Glomerular endothelial cell (primary cell): ENCODE measurements around the gene FAM168A. TPM values are rescaled to one million over a fixed set of nuclear protein-coding genes. Genes with fewer than 3 reads are reported as not detected.

Experiments used
- DNase-seq: peaks from one replicate; pipeline ENCODE4 v3.0.0-alpha.2; 2011; ENCODE audit warnings: low read depth, low spot score; ENCODE audit errors: extremely low read depth
- total RNA-seq: library from RNA; depleted of rRNA; stranded (reverse); fragments of >200 nt; gene quantifications from 2 replicates; pipeline ENCODE4 v1.2.3, GENCODE V29; 2015

FAM168A gene
- total RNA-seq, 1 donor from 2014 or later, result 20.4 TPM

DNA sequence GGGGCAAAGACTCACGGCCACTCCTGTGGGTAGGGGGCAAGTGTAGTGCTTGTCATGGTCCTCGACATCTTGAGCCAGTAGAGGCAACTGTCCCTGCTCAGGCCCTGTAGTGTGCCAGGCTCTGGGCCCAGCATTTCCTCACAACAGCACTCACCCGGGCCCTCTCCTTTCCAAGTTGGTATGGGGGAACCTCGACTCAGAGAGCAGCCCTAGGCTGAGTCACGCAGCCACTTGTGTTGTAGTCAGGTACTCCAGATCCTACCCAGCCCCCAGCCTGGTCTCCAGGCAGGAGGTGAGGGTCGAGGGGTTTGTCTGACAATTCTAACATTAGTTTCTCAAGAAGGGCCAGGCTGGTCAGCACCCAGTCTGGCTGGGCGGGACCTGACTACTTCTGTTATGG lies 217.6 kb downstream of the FAM168A start:
- DNase-seq, result no peak

DNA sequence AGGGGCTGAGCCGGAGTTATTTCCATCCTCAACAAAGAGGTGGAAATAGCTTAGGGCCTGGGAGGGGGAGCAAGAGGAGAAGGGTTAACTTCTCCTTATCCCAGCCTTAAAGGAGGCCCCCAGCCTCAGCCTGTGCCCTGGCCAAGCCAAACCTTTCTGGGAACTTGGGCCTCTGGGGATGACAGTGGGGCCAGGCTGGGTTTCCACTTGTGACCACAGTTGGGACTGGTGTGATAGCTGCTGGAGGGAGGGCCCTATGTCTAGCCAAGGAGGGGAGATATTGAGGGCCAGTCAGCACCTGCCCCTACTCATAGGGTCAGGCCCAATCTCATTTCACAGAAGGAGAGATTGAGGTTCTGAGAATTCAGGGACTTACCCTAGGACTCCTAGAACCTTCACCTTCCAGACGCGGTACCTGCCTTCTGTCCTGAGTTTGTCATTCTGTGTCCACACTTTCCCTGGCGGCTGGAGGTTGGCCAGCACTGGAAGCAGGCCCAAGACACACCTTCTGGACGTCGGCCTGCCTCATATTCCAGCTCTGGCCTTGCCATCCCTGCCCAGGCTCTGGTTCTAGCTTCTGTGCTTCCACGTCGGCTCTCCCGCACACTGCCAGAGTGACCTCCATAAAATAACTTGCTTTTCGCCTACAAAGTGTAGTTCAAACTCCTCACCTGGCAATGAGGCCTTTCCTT lies 218.6 kb downstream of the FAM168A start:
- DNase-seq, result no peak

DNA sequence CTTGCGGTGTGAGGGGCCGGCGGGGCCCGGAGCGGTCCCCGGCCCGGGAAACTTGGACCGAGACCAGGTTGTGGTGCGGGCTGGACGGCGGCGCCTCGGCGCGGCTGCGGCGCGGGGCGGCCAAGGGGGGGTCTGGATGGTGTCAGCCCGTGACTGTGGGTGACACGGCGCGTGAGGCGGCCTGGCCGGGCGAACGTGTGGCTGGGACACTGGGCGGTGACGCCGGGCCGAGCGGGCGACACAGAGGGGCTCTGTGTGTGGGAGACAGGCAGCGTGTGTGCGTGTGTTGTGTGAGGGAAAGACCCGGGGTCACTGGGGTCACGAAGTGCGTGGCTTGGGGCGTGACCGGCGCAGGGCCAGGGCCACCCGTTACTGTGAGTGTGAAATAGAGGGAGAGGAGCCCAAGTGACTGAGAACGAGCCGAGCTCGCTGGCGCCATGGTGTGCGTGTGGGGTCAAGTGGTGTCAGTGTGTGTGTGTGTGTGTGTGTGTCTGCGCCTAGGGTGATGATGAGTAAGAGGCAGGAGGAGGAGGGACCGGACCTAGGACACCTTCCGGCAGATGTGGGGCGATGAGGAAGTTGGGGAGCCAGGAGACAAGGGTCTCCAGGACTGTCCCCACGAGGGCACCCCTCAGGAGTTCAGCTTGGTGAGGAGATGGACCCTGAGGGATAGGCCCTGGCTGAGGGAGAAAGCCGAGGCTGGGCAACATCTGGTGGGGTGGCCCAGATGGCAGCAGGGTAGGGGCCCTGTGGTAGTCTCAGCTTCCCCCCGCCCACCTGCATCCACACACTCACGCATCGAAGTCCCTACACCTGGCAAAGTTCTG lies 220.9 kb downstream of the FAM168A start:
- no peak for DNase-seq

DNA sequence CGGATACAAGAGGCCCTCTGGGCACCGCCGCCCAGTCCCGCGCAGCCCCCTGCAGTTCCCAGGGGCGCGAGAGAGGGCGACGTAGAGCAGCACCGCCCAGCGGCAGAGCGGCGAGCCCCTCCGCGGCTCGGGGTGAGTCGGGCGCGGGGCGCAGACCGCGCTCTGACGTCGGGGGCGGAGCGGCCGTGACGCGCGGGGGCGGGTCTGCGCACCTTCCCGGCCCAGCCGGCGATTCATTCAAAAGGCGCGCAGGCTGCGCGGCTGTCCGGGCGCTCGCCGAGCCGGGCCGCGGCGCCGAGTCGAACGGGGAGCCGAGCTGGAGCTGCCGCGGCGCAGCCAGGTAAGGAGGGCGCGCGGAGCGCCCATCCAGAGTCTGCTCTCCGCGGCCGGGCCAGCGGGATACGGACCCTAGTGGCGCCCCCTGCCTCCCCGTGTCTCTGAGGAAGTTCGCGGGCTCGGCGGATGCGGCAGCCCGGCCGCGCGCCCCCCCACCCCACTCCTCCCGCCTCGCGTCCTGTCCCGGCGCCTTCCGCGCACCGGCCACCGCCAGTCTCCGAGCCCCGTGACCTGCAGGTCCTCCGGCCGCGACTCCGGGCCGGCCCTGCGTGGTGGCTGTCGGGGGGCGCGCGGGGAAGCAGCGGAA lies 221.6 kb downstream of the FAM168A start, which contains the start of gene RELT:
Gene RELT, plus strand, starts transcription at position 240 of the 643 bp plus-strand sequence. CDS start 12,738 bp downstream, outside the sequence.
- no peak for DNase-seq

- no peak for DNase-seq
Measured at GRCh38 chr11:73375830-73376159, 222.1 kb downstream of the FAM168A start.

GRCh38 chr11:73374151-73374550 lies 223.8 kb downstream of the FAM168A start:
- DNase-seq, result no peak

DNA sequence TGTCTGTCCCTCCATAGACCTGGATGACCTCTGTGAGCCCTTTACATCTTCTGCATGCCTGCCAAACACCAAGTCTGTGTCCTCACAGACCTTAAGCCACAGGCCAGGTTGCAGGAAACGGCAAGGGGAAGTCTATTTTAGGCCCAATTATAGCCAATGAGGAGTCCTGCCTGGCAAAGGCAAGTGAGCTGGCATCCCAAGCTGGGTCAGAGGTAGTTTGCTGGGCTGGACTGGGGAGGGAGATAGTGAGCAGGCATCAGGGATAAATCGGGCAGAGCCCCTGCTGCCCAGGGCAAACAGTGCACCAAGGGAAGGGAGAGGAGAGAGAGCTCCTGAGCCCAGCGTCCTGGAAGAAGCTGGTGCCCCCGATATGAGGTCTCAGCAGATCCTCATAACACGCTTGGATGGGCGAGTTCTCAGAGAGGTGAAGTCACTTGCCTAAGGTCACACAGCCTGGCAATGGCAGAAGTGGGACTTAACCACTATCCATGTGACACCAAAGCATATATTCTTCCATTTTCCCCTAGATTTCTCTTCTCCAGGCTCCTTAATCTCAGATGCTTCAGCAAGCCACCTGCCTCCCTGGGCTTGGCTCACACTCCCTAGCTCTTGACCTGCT lies 225.4 kb downstream of the FAM168A start:
- DNase-seq, result no peak

GRCh38 chr11:73367482-73368024 lies 230.4 kb downstream of the FAM168A start:
- no peak for DNase-seq

- DNase-seq, result no peak
Measured at GRCh38 chr11:73366953-73367352, 231.0 kb downstream of the FAM168A start.

- DNase-seq, result no peak
Measured at GRCh38 chr11:73366265-73366610, 231.7 kb downstream of the FAM168A start.

- no peak for DNase-seq
Measured at GRCh38 chr11:73365352-73366264, 232.3 kb downstream of the FAM168A start.

DNA sequence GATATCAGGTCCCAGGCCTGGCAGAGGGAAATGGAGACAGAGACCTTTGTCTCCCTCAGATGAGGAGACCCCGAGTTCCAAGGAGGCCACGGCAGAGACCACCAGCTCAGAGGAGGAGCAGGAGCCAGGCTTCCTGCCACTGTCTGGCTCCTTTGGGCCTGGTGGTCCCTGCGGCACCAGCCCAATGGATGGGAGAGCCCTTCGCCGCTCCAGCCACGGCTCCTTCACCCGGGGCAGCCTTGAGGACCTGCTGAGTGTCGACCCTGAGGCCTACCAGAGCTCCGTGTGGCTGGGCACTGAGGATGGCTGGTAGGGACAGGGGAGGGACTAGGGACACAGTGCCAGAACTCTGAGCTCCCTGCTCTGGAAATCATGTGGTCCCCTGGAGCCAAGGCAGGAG lies 234.8 kb downstream of the FAM168A start:
- DNase-seq, result no peak

GRCh38 chr11:73361953-73362776 lies 235.7 kb downstream of the FAM168A start:
- DNase-seq, result no peak

GRCh38 chr11:73360743-73361369 lies 237.1 kb downstream of the FAM168A start:
- no peak for DNase-seq

DNA sequence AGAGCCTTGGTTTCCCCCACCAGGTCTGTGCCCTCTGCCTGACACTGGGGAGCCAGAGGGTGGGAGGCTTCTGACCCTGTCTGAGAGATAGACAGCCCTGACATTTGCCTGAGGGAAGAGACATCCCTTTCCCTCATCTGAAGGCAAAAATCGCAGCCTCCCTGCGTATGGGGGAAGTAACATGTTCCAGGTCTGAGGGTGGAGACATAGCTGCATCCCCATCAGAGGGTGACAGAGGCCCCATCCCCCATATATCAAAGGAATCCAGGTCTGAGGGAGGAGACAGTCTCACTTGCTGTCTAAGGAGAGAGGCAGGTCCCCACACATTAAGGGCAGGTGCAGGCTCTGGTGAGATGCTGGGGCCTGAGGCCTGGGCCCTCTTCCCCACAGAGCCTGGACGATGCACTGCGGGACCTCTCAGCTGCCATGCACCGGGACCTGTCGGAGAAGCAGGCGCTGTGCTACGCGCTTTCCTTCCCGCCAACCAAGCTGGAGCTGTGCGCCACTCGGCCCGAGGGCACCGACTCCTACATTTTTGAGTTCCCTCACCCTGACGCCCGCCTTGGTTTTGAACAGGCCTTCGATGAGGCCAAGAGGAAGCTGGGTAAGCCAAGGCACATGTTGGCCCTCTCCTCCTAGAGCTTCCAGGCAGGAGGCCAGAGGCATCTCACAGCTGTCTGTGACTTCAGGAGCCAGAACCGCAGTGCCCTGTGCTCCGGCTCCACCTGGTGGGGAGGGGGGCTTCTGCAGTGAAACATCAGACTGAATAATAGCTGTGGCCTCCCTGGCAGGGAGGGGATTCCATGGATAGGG lies 237.8 kb downstream of the FAM168A start:
- DNase-seq, result no peak

- DNase-seq, result no peak
Measured at GRCh38 chr11:73359341-73359740, 238.6 kb downstream of the FAM168A start.

DNA sequence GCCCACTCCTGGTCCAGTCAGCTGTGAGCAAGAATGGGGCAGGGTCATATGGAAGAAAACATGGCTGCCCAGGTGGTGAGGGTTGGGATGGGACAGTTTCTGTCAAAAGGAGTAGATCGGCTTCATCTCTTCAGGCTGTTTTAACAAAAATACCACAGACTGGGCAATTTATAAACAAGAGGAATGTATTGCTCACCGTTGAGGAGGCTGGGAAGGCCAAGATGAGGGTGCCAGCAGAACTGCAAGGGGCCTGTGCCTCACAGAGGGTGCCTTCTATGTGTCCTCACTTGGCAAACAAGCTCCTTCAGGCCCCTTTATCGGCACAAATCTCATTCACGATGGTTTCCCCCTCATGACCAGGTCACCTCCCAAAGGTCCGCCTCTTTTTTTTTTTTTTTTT lies 239.8 kb downstream of the FAM168A start:
- DNase-seq, result no peak
